ENCODE data around the gene NUTF2.

DNA sequence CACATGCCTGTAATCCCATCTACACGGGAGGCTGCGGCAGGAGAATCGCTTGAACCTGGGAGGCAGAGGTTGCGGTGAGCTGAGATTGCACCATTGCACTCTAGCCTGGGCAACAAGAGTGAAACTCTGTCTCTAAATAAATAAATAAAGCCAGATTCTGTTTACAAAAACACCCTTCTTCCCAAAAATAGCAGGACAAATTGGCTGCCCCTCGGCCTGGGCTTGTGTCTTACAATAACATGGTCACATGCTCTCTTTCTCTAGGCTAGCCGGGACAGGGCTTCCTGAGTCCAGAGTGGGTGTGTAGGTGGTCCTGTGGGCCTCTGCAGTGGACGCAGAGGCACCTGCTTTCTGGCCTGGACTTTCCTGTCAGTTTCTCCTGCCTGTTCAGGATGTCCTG, 22.9 kb downstream of the NUTF2 start:
- no peak for TF ChIP-seq RFX5 (IDR thresholded peaks at IDR 0.05; ENCODE audit: low read depth, low read length)
- TF ChIP-seq, protein P1, sequence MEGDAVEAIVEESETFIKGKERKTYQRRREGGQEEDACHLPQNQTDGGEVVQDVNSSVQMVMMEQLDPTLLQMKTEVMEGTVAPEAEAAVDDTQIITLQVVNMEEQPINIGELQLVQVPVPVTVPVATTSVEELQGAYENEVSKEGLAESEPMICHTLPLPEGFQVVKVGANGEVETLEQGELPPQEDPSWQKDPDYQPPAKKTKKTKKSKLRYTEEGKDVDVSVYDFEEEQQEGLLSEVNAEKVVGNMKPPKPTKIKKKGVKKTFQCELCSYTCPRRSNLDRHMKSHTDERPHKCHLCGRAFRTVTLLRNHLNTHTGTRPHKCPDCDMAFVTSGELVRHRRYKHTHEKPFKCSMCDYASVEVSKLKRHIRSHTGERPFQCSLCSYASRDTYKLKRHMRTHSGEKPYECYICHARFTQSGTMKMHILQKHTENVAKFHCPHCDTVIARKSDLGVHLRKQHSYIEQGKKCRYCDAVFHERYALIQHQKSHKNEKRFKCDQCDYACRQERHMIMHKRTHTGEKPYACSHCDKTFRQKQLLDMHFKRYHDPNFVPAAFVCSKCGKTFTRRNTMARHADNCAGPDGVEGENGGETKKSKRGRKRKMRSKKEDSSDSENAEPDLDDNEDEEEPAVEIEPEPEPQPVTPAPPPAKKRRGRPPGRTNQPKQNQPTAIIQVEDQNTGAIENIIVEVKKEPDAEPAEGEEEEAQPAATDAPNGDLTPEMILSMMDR (IDR thresholded peaks at IDR 0.05 in 2 of 3, conservative IDR thresholded peaks at IDR 0.05 in 1 of 3; ENCODE audit: control insufficient read depth in 2 of 3, extremely low read depth in 1 of 3, insufficient read depth in 1 of 3, low read depth in 3 of 3, low read length in 3 of 3) = no peak

All from GM12878 (cell line).